HG02943 (cell line): ENCODE measurements around the gene TRO.

Experiments
- ATAC-seq: cut with Tn5 transposase; IDR thresholded peaks from one replicate; pipeline ENCODE4 v1.9.1; 2021; ENCODE audit warnings: mild to moderate bottlenecking, low read depth, moderate library complexity; ENCODE audit not compliant: unreplicated experiment

The TRO gene

GRCh38 chrX:54920610-54921426, at the start of gene TRO:
TSS of gene TRO (plus strand) at chrX:54920824. CDS start at chrX:54922247, 1,423 bp downstream.
- no peak for ATAC-seq

GRCh38 chrX:54885740-54886139, 34.9 kb upstream of the TRO start:
- ATAC-seq, result no peak

- ATAC-seq, result no peak
Measured at GRCh38 chrX:54891573-54891972, 29.1 kb upstream of the TRO start.

- no peak for ATAC-seq
Measured at GRCh38 chrX:54894159-54894558, 26.5 kb upstream of the TRO start.

GRCh38 chrX:54909941-54910340, 10.7 kb upstream of the TRO start:
- ATAC-seq, result no peak

- ATAC-seq, result no peak
Measured at GRCh38 chrX:54921427-54922021, 900 bp downstream of the TRO start.

GRCh38 chrX:54922547-54922946, 1.9 kb downstream of the TRO start:
- no peak for ATAC-seq

GRCh38 chrX:54923376-54923775, 2.8 kb downstream of the TRO start:
- ATAC-seq, result no peak

GRCh38 chrX:54926978-54927377, 6.4 kb downstream of the TRO start:
- no peak for ATAC-seq

- ATAC-seq, result no peak
Measured at GRCh38 chrX:54928876-54929275, 8.3 kb downstream of the TRO start.

- ATAC-seq, result no peak
Measured at GRCh38 chrX:54930291-54931049, 9.8 kb downstream of the TRO start.

- ATAC-seq, result no peak
Measured at GRCh38 chrX:54931107-54931506, 10.5 kb downstream of the TRO start.

GRCh38 chrX:54933150-54933826, 12.7 kb downstream of the TRO start:
- no peak for ATAC-seq

GRCh38 chrX:54934058-54934457, 13.4 kb downstream of the TRO start:
- no peak for ATAC-seq

- no peak for ATAC-seq
Measured at GRCh38 chrX:54934890-54935289, 14.3 kb downstream of the TRO start.

GRCh38 chrX:54935306-54935705, 14.7 kb downstream of the TRO start:
- no peak for ATAC-seq

- no peak for ATAC-seq
Measured at GRCh38 chrX:54937416-54937815, 16.8 kb downstream of the TRO start.

GRCh38 chrX:54944816-54945215, 24.2 kb downstream of the TRO start:
- no peak for ATAC-seq

- ATAC-seq, result no peak
Measured at GRCh38 chrX:54945224-54945623, 24.6 kb downstream of the TRO start.

- no peak for ATAC-seq
Measured at GRCh38 chrX:54950730-54951375, 30.2 kb downstream of the TRO start.
